Trophoblast cell (in vitro differentiated cells and primary cell): ENCODE data around the gene FGF22.
A peak's percentile ranks its signal among the peaks of the same experiment; 100 is the strongest.

ENCODE experiments used
- DNase-seq, 2 donors: peaks; one replicate each; pipeline ENCODE4 v3.0.0-alpha.2; 2016
- H2AFZ ChIP-seq: 2 replicates; pipeline ENCODE4 v1.6.1; 2013; ENCODE audit warnings: low read length, moderate library complexity, mild to moderate bottlenecking; ENCODE audit not compliant: insufficient read depth, poor library complexity
- H2AK5ac ChIP-seq: 2 replicates; pipeline ENCODE4 v1.6.1; 2013; ENCODE audit warnings: mild to moderate bottlenecking, low read length
- H2BK120ac ChIP-seq: 2 replicates; pipeline ENCODE4 v1.6.1; 2013; ENCODE audit warnings: low read length, mild to moderate bottlenecking, moderate library complexity; ENCODE audit not compliant: insufficient read depth, poor library complexity
- H2BK12ac ChIP-seq: 2 replicates; pipeline ENCODE4 v1.6.1; 2013; ENCODE audit warnings: mild to moderate bottlenecking, low read length, moderate library complexity
- H2BK5ac ChIP-seq: 2 replicates; pipeline ENCODE4 v1.6.1; 2013; ENCODE audit warnings: low read length, low read depth, moderate library complexity, mild to moderate bottlenecking; ENCODE audit not compliant: poor library complexity
- H3K14ac ChIP-seq: 2 replicates; pipeline ENCODE4 v1.6.1; 2013; ENCODE audit warnings: mild to moderate bottlenecking, low read length
- H3K18ac ChIP-seq: 2 replicates; pipeline ENCODE4 v1.6.1; 2013; ENCODE audit warnings: mild to moderate bottlenecking, low read length
- H3K23ac ChIP-seq: 2 replicates; pipeline ENCODE4 v1.6.1; 2013; ENCODE audit warnings: low read length
- H3K27ac ChIP-seq: 2 replicates; pipeline ENCODE4 v1.5.1; 2013; ENCODE audit warnings: low read depth, mild to moderate bottlenecking, inconsistent platforms, low read length, moderate library complexity
- H3K27me3 ChIP-seq: 2 replicates; pipeline ENCODE4 v1.6.1; 2013; ENCODE audit warnings: inconsistent platforms, mild to moderate bottlenecking, low read length, moderate library complexity; ENCODE audit not compliant: insufficient read depth
- H3K36me3 ChIP-seq, 2 experiments: 1 replicate in 1 of 2; 2 replicates in 1 of 2; pipeline ENCODE4 v1.6.1; 2013; ENCODE audit warnings: low read length in 2 of 2, mild to moderate bottlenecking in 2 of 2, moderate library complexity in 1 of 2; ENCODE audit not compliant: insufficient read depth in 2 of 2, control insufficient read depth in 1 of 2
- H3K4ac ChIP-seq: 2 replicates; pipeline ENCODE4 v1.6.1; 2013; ENCODE audit warnings: low read depth, mild to moderate bottlenecking, low read length, moderate library complexity
- H3K4me1 ChIP-seq, 2 experiments: 1 replicate in 1 of 2; 2 replicates in 1 of 2; pipeline ENCODE4 v1.6.1; 2013; ENCODE audit warnings: low read length in 2 of 2, mild to moderate bottlenecking in 2 of 2, moderate library complexity in 1 of 2; ENCODE audit not compliant: insufficient read depth in 2 of 2, control insufficient read depth in 1 of 2
- H3K4me2 ChIP-seq: 2 replicates; pipeline ENCODE4 v1.6.1; 2013; ENCODE audit warnings: inconsistent platforms, mild to moderate bottlenecking, low read length, moderate library complexity
- H3K4me3 ChIP-seq: 2 replicates; pipeline ENCODE4 v1.5.1; 2013; ENCODE audit warnings: mild to moderate bottlenecking, low read depth, low read length, inconsistent platforms
- H3K79me1 ChIP-seq: one replicate; pipeline ENCODE4 v1.6.1; 2013; ENCODE audit warnings: low read length
- H3K79me2 ChIP-seq: 2 replicates; pipeline ENCODE4 v1.6.1; 2013; ENCODE audit warnings: low read length, mild to moderate bottlenecking; ENCODE audit not compliant: control insufficient read depth, insufficient read depth, poor library complexity
- H3K9ac ChIP-seq: 2 replicates; pipeline ENCODE4 v1.6.1; 2013; ENCODE audit warnings: mild to moderate bottlenecking, low read length
- H3K9me3 ChIP-seq: 2 replicates; pipeline ENCODE4 v1.6.1; 2013; ENCODE audit warnings: low read depth, mild to moderate bottlenecking, control low read depth, inconsistent platforms, low read length; ENCODE audit not compliant: insufficient read depth
- H4K12ac ChIP-seq: 2 replicates; pipeline ENCODE4 v1.6.1; 2013; ENCODE audit warnings: low read depth, mild to moderate bottlenecking, low read length, moderate library complexity
- H4K8ac ChIP-seq: 2 replicates; pipeline ENCODE4 v1.6.1; 2013; ENCODE audit warnings: low read depth, mild to moderate bottlenecking, low read length, moderate library complexity
- H4K91ac ChIP-seq: one replicate; pipeline ENCODE4 v1.6.1; 2013; ENCODE audit warnings: low read depth, mild to moderate bottlenecking, low read length, moderate library complexity
- WGBS: extraction: QIAGEN DNeasy Blood & Tissue Kit; methylation state at CpG from one replicate; pipeline ENCODE4 v1.1.7; 2013; ENCODE audit warnings: missing lambda C conversion rate; ENCODE audit not compliant: insufficient read length, insufficient coverage; ENCODE audit errors: extremely low coverage; 5-methylcytosine and 5-hydroxymethylcytosine counted together

Gene FGF22

DNA sequence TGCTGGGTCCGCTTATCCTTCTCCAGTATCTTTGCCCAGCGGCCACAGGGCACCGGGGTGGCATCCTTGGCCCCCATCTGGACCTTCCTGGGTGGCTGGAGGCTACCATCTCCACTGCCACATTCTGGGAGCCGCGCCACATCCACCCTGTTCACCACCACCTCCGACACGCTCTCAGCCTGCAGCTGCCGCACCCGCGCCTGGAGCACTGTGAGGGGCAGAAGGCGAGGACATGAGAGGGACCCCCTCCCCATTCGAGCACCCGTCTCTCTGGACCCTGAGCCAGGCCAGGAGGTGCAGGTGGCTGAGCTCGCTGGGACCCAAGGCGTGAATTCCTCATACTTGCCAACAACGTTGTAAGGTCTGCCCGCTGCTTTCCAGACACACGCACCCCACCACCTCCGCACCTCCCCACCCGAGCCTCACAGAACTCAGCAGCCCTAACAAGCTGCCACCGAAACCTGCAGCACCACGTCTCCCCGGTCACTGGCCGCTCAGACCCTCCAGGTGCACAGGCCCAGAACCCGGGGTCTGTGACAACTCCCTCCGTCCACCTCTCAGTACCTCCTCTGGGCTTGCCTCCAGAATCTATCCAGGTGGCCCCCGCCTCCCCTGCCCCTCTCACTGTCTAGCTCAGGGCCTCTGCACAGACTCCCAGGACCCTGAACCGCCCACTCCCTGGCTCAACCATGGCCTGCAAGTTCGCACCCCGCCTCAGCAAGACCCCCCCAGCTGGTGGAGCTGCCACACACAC, 9.5 kb upstream of the FGF22 start:
- peaks cover 2% of the 10 kb centered on the region for H3K9me3 ChIP-seq
- no peak overlapping the region for H4K8ac ChIP-seq
- H3K4ac ChIP-seq, result no peak overlapping the region
- no peak overlapping the region for H4K91ac ChIP-seq
- no peak overlapping the region for H2BK12ac ChIP-seq
- H3K4me3 ChIP-seq, result no peak overlapping the region
- DNase-seq, result no peak
- H3K79me1 ChIP-seq, result peaks cover 10% of the 10 kb centered on the region
- no peak overlapping the region for H3K14ac ChIP-seq
- H3K23ac ChIP-seq, result no peak overlapping the region
- H2BK5ac ChIP-seq, result no peak overlapping the region
- H3K4me2 ChIP-seq, result no peak overlapping the region
- H3K18ac ChIP-seq, result no peak overlapping the region
- H3K4me1 ChIP-seq, result peaks cover 12 to 17% of the 10 kb centered on the region in 2 experiments
- no peak overlapping the region for H3K9ac ChIP-seq
- WGBS, result no CpG with 5 or more reads among the region's 30 CpGs
- H3K36me3 ChIP-seq, result peaks cover 20 to 25% of the 10 kb centered on the region in 2 experiments
- H3K79me2 ChIP-seq, result peaks cover 9% of the 10 kb centered on the region
- no peak overlapping the region for H3K27ac ChIP-seq
- H2BK120ac ChIP-seq, result no peak overlapping the region
- H4K12ac ChIP-seq, result no peak overlapping the region
- H2AFZ ChIP-seq, result no peak overlapping the region
- no peak overlapping the region for H2AK5ac ChIP-seq
- H3K27me3 ChIP-seq, result no peaks in the 10 kb centered on the region

DNA sequence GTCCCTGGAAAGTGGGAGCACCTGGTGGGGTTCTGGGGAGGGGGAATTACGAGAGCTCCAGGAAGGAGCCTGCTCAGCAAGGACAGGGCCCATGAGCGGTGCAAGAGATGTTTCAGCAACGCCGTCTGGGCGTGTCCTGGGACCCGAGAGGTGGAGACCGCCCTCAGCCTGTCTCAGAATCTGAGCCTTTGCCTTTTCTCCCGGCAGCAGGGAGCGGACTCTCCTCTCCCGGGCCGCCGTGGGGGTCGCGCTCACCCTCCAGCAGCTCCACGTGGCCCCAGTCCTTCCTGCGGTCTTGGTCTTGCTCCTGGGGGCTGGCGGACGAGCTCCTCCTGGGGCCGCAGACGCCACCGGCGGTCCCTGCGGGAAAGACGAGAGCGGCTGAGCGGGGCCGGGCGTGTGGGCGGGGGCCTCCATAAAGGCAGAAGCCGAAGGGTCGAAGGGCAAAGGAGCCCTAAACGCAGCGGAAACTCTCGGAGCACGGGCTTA, 7.1 kb upstream of the FGF22 start:
- Histone ChIP-seq H2AK5ac (peak overlapping the region; percentile 92), H4K12ac (peak overlapping the region; percentile 97), H3K27ac (peak overlapping the region; percentile 62), H4K8ac (peak overlapping the region; percentile 95), H3K4me2 (peak overlapping the region; percentile 97), H3K79me1 (peaks cover 10% of the 10 kb centered on the region), H3K36me3 (peaks cover 12 to 19% of the 10 kb centered on the region in 2 experiments), H3K23ac (no peak overlapping the region), H2BK5ac (peak overlapping the region; percentile 57), H3K4me3 (peak overlapping the region; percentile 82), H3K14ac (peak overlapping the region; percentile 94), H3K4ac (peak overlapping the region; percentile 88), H3K27me3 (no peaks in the 10 kb centered on the region), H3K18ac (peak overlapping the region; percentile 77), H4K91ac (peak overlapping the region; percentile 76), H2BK120ac (peak overlapping the region; percentile 74), H2BK12ac (no peak overlapping the region), H3K79me2 (peaks cover 9% of the 10 kb centered on the region), H3K9ac (peak overlapping the region; percentile 79), H2AFZ (peak overlapping the region; percentile 91), H3K9me3 (peaks cover 2% of the 10 kb centered on the region), H3K4me1 (peaks cover 14 to 20% of the 10 kb centered on the region in 2 experiments)
- peak; percentile 38 to 58 for DNase-seq
- WGBS, result no CpG with 5 or more reads among the region's 35 CpGs

GRCh38 chr19:633068-633785, 6.5 kb upstream of the FGF22 start, which contains the start of gene POLRMT:
Gene POLRMT, minus strand, starts transcription at chr19:633537. Its CDS starts 25 bp downstream, at chr19:633512.
- Histone ChIP-seq H2BK120ac (peak within 1 kb of the TSS; percentile 74), H2AK5ac (peak within 1 kb of the TSS; percentile 92), H3K4ac (peak within 1 kb of the TSS; percentile 88), H3K23ac (no peak within 1 kb of the TSS), H3K36me3 (peaks cover 9 to 15% of the 10 kb centered on the region in 2 experiments), H4K8ac (peak within 1 kb of the TSS; percentile 95), H3K4me1 (peaks cover 14 to 20% of the 10 kb centered on the region in 2 experiments), H4K91ac (peak within 1 kb of the TSS; percentile 76), H3K79me2 (peaks cover 9% of the 10 kb centered on the region), H3K14ac (peak within 1 kb of the TSS; percentile 94), H2AFZ (peak within 1 kb of the TSS; percentile 94), H3K4me3 (peak within 1 kb of the TSS; percentile 82), H3K9ac (peak within 1 kb of the TSS; percentile 79), H3K27ac (peak within 1 kb of the TSS; percentile 62), H2BK12ac (peak within 1 kb of the TSS; percentile 46), H3K79me1 (peaks cover 10% of the 10 kb centered on the region), H3K27me3 (no peaks in the 10 kb centered on the region), H2BK5ac (peak within 1 kb of the TSS; percentile 57), H3K9me3 (peaks cover 2% of the 10 kb centered on the region), H3K4me2 (peak within 1 kb of the TSS; percentile 97), H3K18ac (peak within 1 kb of the TSS; percentile 77), H4K12ac (peak within 1 kb of the TSS; percentile 97)
- peak; percentile 99 for DNase-seq
- WGBS, result no CpG with 5 or more reads among the region's 67 CpGs

DNA sequence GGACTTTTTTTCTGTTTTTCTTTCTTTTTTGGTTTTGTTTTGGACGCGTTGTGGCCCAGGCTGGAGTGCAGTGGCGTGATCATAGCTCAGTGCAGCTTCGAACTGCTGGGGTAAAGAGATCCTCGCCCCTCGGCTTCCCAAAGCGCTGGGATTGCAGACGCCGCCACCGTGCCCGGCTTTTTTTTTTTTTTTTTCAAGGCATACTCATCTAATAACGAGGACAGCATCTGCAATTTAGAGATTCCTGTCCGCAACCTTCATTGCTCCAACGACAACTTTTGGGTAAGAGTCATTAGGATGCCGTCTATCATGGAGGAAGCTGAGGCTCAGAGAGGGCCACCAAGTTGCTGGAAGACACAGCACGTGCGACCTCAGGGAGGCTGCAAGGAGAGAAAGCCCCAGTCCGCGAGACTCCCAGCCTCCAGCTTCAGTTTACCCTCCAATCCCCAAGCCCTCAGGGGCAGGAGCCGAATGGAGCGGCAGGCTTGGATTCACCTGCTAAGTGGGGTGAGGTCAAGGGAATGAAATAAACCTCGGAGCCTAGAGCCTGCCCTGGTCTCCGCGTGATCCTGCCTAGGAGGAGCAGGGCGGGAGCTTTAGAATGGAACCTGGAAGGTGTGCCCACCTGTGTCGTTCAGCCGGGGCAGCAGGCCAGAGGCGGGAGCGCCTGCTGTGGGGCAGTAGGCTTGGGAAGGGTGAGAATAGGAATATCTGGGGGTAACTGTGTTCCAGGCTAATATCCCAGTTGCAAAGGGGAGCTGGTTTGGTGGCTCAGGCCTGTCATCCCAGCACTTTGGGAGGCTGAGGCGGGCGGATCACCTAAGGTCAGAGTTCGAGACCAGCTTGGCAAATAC, 5.7 kb upstream of the FGF22 start:
- Histone ChIP-seq H2BK5ac (no peak overlapping the region), H3K36me3 (peaks cover 6 to 8% of the 10 kb centered on the region in 2 experiments), H3K27ac (no peak overlapping the region), H4K12ac (peak overlapping the region; percentile 87), H3K9ac (peak overlapping the region; percentile 69), H3K4ac (no peak overlapping the region), H2BK120ac (peak overlapping the region; percentile 40), H3K18ac (peak overlapping the region; percentile 27), H3K23ac (no peak overlapping the region), H2AFZ (peak overlapping the region; percentile 94), H3K4me1 (peaks cover 18 to 20% of the 10 kb centered on the region in 2 experiments), H4K8ac (peak overlapping the region; percentile 91), H2AK5ac (no peak overlapping the region), H2BK12ac (peak overlapping the region; percentile 46), H3K79me1 (peaks cover 10% of the 10 kb centered on the region), H3K4me3 (peak overlapping the region; percentile 70), H3K9me3 (peaks cover 4% of the 10 kb centered on the region), H4K91ac (peak overlapping the region; percentile 30), H3K14ac (peak overlapping the region; percentile 65), H3K4me2 (peak overlapping the region; percentile 76), H3K79me2 (peaks cover 9% of the 10 kb centered on the region), H3K27me3 (no peaks in the 10 kb centered on the region)
- WGBS, result no CpG with 5 or more reads among the region's 32 CpGs
- peak in 1 of 2 donors; percentile 68 for DNase-seq
